ENCODE results near the gene SLC26A2. TPM values are rescaled to one million over a fixed set of nuclear protein-coding genes. Genes with fewer than 3 reads are reported as not detected.
A peak's percentile ranks its signal among the peaks of the same experiment; 100 is the strongest.

SLC26A2 gene
- total RNA-seq, 1 experiment from 2014 or later = 17.5 TPM

DNA sequence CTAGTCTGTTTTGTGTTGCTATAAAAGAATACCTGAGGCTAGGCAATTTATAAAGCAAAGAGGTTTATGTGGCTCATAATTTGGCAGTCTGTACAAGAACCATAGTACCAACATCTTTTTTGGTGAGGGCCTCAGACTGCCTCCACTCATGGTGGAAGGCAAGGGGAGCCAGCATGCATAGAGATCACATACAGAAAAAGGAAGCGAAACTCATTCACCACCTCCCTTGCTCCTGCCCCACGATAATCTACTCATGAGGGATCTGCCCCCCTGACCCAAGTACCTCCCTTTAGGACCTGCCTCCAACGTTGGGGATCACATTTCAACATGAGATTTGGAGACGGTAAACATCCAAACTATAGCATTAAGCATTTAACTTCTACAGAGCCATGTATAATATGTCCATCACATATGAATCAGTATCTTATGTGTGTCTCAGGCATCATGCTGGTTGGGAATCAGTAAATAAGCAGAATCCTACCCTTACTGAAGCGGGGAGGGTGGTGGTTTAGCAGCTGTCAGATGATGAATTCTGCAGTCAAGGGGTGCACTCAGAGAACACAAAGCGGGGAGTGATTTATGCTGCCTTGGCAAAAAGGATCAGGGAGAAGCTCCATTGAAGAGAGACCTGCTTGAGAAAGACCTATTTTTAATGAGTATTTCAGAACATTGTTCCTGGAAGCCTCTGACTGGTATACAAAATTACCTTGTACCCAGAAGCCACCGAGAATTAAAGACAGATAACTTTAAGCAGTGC, 74.8 kb downstream of the SLC26A2 start:
- no peak for DNase-seq (ENCODE audit: low read depth)

- DNase-seq (ENCODE audit: low read depth) = peak; percentile 99
Observed at GRCh38 chr5:150036513-150036912, 76.0 kb downstream of the SLC26A2 start.

Other genes starting within 250 kb of the SLC26A2 start
- 0.66 and 0.86 TPM in 2 replicates for gene PPARGC1B, start 230.4 kb upstream of the SLC26A2 start, total RNA-seq (2014; rRNA removed; shearing (Covaris generic))
- 0.02 and 0.22 TPM in 2 replicates for gene PDE6A, start 16.0 kb upstream of the SLC26A2 start, total RNA-seq (2014; rRNA removed; shearing (Covaris generic))
- 3.2 and 6.3 TPM in 2 replicates for gene TIGD6, start 39.9 kb downstream of the SLC26A2 start, total RNA-seq (2014; rRNA removed; shearing (Covaris generic))
- gene HMGXB3, start 40.0 kb downstream of the SLC26A2 start, total RNA-seq (2014; rRNA removed; shearing (Covaris generic)) = 34.4 and 51.2 TPM in 2 replicates
- 0.22 and 2.4 TPM in 2 replicates for gene CSF1R, start 125.8 kb downstream of the SLC26A2 start, total RNA-seq (2014; rRNA removed; shearing (Covaris generic))
- 23.5 and 44.4 TPM in 2 replicates for gene PDGFRB, start 195.1 kb downstream of the SLC26A2 start, total RNA-seq (2014; rRNA removed; shearing (Covaris generic))
- gene CDX1, start 206.0 kb downstream of the SLC26A2 start, total RNA-seq (2014; rRNA removed; shearing (Covaris generic)) = not detected in 2 replicates
- not detected in 2 replicates for gene SLC6A7, start 229.3 kb downstream of the SLC26A2 start, total RNA-seq (2014; rRNA removed; shearing (Covaris generic))

Measured in M059J (cell line).